IMR-90 (cell line): ENCODE data around the gene ARHGEF26.

ENCODE experiments used
- BHLHE40 ChIP-seq: fragments of 150-350 bp; IDR thresholded peaks from 2 replicates; pipeline ENCODE4 v1.6.1; 2016; ENCODE audit warnings: mild to moderate bottlenecking, low read depth, low read length
- CHD1 ChIP-seq: IDR thresholded peaks from 2 replicates; pipeline ENCODE4 v1.6.1; 2012; ENCODE audit warnings: low read depth, low read length, improper control_type of control experiment
- CTCF ChIP-seq: conservative IDR thresholded peaks from 2 replicates; pipeline ENCODE4 v1.5.1; 2012; ENCODE audit warnings: mild to moderate bottlenecking, low read depth, low read length, improper control_type of control experiment
- MXI1 ChIP-seq: IDR thresholded peaks from 2 replicates; pipeline ENCODE4 v1.6.1; 2012; ENCODE audit warnings: low read depth, mild to moderate bottlenecking, low read length, moderate library complexity, borderline replicate concordance
- NFE2L2 ChIP-seq: fragments of 150-350 bp; IDR thresholded peaks from 2 replicates; pipeline ENCODE4 v1.6.1; 2016; ENCODE audit warnings: low read depth, mild to moderate bottlenecking, low read length
- POLR2A ChIP-seq: IDR thresholded peaks from 2 replicates; pipeline ENCODE4 v1.6.1; 2012; ENCODE audit warnings: mild to moderate bottlenecking, low read depth, low read length
- RAD21 ChIP-seq: IDR thresholded peaks from 2 replicates; pipeline ENCODE4 v1.6.1; 2012; ENCODE audit warnings: low read length, improper control_type of control experiment
- RCOR1 ChIP-seq: IDR thresholded peaks from 2 replicates; pipeline ENCODE4 v1.6.1; 2012; ENCODE audit warnings: mild to moderate bottlenecking, low read length, improper control_type of control experiment; ENCODE audit not compliant: insufficient replicate concordance
- RFX5 ChIP-seq: IDR thresholded peaks from 2 replicates; pipeline ENCODE4 v1.8.0; 2012; ENCODE audit warnings: low read depth, mild to moderate bottlenecking, low read length, moderate library complexity
- SMC3 ChIP-seq: fragments of 150-350 bp; IDR thresholded peaks from 2 replicates; pipeline ENCODE4 v1.6.1; 2016; ENCODE audit warnings: low read depth, mild to moderate bottlenecking, antibody characterized with exemption, low read length, moderate library complexity
- USF2 ChIP-seq: fragments of 150-350 bp; IDR thresholded peaks from 2 replicates; pipeline ENCODE4 v1.6.1; 2017; ENCODE audit warnings: mild to moderate bottlenecking, antibody characterized with exemption, low read length, low read depth

GRCh38 chr3:154175041-154175440 is 53.9 kb downstream of the ARHGEF26 start:
- TF ChIP-seq CTCF: no peak
- no peak for TF ChIP-seq CHD1
- TF ChIP-seq POLR2A: no peak
- no peak for TF ChIP-seq SMC3
- TF ChIP-seq MXI1: no peak
- TF ChIP-seq USF2: no peak
- no peak for TF ChIP-seq RFX5
- TF ChIP-seq RCOR1: no peak
- TF ChIP-seq BHLHE40: no peak
- TF ChIP-seq RAD21: no peak
- TF ChIP-seq NFE2L2: no peak
